ENCODE results near the gene C2orf68. TPM values are rescaled to one million over a fixed set of nuclear protein-coding genes. Genes with fewer than 3 reads are reported as not detected.

Gene C2orf68
- total and polyA plus RNA-seq, 9 of the 15 experiments (the other 6 are each of a cell fraction or from before 2014, with no cell fraction given): 22.1 to 50.0 (median 31.8) TPM

DNA sequence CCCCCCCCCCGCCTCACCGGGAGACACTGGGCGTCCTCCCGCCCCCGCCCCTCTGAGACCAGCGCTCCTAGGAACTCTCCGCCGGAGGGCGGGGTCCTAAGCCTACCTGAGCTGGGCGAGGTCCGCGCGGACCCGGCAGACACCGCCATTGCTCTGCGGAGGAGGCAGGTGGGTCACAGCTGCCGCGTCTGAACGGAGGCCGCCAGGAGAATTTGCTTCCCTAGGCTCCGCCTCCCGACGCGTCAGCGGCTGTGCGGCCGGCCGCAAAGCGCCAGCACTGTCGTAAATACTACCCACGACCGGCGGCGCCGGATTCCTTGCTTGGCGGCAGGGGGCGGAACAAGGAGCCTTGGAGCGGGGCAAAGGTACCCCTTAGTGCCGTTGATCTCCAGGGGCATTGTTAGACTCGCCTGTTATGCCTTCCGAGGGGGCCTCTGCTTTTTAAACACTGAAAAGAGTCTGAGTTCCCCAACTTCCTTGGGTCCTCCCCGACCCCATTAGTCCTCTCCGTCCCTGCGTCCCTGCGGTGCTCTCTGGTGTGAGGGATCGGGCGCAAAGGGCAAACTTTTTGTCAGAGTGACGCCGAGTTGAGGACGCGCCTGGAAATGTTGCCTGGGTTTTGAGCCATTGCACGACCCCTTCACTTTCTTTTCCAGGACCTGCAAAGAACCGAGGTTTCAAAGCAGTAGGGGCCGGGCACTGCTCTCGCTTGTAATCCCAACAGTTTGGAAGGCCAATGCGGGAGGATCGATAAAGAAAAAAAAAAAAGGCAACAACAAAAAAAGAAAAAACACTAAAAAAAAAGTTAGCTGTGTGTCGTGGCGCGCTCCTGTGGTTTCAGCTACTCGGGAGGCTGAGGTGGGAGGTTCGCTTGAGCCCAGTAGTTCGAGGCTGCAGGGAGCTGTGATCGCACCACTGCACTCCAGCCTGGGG, 50.3 kb downstream of the C2orf68 start, which contains the start of gene GGCX (continued):
- TF ChIP-seq DEAF1 (CRISPR knock-in tag; IDR thresholded peaks at IDR 0.05) (no peak), MAZ (CRISPR knock-in tag; conservative IDR thresholded peaks at IDR 0.05 in 1 of 2, IDR thresholded peaks at IDR 0.05 in 1 of 2) (peak; percentile 51; a peak in 3 of 4 replicates), TBP (optimal IDR thresholded peaks at IDR 0.05; ENCODE audit: low read depth, low read length) (peak; percentile 74), POLR2AphosphoS5 (IDR thresholded peaks at IDR 0.05; ENCODE audit: control insufficient read depth, insufficient read depth, low read depth, low read length) (peak; percentile 95), SMARCA4 (IDR thresholded peaks at IDR 0.05) (peak; percentile 33; the same call in 1 of the 2 replicates), JUNB (CRISPR knock-in tag; conservative IDR thresholded peaks at IDR 0.05) (no peak), MTA1 (IDR thresholded peaks at IDR 0.05; ENCODE audit: borderline replicate concordance) (peak; percentile 47; the same call in 1 of the 2 replicates), MXI1 (IDR thresholded peaks at IDR 0.05; ENCODE audit: low read depth, low read length) (peak; percentile 60; the same call in 1 of the 2 replicates), NCOR1 (IDR thresholded peaks at IDR 0.05) (no peak), MAFG (tag; conservative IDR thresholded peaks at IDR 0.05) (no peak), PHF8 (IDR thresholded peaks at IDR 0.05; ENCODE audit: borderline replicate concordance, low read length) (peak; percentile 85; the same call in 1 of the 2 replicates), CCNT2 (IDR thresholded peaks at IDR 0.05; ENCODE audit: borderline replicate concordance, extremely low read depth, insufficient read length, low read depth, low read length) (peak; percentile 85), ZNF263 (CRISPR knock-in tag; IDR thresholded peaks at IDR 0.05; ENCODE audit: borderline replicate concordance) (peak; percentile 97), SIN3A (IDR thresholded peaks at IDR 0.05; ENCODE audit: borderline replicate concordance in 2 of 2, control insufficient read depth in 1 of 2, low read depth in 2 of 2, low read length in 2 of 2) (peak; percentile 79 to 88; a peak in 2 of 4 replicates), SMARCC2 (IDR thresholded peaks at IDR 0.05; ENCODE audit: low read depth) (no peak), ETV1 (tag; conservative IDR thresholded peaks at IDR 0.05; ENCODE audit: low read depth) (peak; percentile 40; the same call in 1 of the 2 replicates)
- TF ChIP-seq, protein P1, sequence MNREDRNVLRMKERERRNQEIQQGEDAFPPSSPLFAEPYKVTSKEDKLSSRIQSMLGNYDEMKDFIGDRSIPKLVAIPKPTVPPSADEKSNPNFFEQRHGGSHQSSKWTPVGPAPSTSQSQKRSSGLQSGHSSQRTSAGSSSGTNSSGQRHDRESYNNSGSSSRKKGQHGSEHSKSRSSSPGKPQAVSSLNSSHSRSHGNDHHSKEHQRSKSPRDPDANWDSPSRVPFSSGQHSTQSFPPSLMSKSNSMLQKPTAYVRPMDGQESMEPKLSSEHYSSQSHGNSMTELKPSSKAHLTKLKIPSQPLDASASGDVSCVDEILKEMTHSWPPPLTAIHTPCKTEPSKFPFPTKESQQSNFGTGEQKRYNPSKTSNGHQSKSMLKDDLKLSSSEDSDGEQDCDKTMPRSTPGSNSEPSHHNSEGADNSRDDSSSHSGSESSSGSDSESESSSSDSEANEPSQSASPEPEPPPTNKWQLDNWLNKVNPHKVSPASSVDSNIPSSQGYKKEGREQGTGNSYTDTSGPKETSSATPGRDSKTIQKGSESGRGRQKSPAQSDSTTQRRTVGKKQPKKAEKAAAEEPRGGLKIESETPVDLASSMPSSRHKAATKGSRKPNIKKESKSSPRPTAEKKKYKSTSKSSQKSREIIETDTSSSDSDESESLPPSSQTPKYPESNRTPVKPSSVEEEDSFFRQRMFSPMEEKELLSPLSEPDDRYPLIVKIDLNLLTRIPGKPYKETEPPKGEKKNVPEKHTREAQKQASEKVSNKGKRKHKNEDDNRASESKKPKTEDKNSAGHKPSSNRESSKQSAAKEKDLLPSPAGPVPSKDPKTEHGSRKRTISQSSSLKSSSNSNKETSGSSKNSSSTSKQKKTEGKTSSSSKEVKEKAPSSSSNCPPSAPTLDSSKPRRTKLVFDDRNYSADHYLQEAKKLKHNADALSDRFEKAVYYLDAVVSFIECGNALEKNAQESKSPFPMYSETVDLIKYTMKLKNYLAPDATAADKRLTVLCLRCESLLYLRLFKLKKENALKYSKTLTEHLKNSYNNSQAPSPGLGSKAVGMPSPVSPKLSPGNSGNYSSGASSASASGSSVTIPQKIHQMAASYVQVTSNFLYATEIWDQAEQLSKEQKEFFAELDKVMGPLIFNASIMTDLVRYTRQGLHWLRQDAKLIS (CRISPR knock-in tag; IDR thresholded peaks at IDR 0.05): 0 out of 2 replicates have a peak, but pooled peaks have one; percentile 51
- TF ChIP-seq, protein P2, sequence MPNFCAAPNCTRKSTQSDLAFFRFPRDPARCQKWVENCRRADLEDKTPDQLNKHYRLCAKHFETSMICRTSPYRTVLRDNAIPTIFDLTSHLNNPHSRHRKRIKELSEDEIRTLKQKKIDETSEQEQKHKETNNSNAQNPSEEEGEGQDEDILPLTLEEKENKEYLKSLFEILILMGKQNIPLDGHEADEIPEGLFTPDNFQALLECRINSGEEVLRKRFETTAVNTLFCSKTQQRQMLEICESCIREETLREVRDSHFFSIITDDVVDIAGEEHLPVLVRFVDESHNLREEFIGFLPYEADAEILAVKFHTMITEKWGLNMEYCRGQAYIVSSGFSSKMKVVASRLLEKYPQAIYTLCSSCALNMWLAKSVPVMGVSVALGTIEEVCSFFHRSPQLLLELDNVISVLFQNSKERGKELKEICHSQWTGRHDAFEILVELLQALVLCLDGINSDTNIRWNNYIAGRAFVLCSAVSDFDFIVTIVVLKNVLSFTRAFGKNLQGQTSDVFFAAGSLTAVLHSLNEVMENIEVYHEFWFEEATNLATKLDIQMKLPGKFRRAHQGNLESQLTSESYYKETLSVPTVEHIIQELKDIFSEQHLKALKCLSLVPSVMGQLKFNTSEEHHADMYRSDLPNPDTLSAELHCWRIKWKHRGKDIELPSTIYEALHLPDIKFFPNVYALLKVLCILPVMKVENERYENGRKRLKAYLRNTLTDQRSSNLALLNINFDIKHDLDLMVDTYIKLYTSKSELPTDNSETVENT (CRISPR knock-in tag; IDR thresholded peaks at IDR 0.05): peak; percentile 74
